ENCODE results near the gene TBCA.

DNA sequence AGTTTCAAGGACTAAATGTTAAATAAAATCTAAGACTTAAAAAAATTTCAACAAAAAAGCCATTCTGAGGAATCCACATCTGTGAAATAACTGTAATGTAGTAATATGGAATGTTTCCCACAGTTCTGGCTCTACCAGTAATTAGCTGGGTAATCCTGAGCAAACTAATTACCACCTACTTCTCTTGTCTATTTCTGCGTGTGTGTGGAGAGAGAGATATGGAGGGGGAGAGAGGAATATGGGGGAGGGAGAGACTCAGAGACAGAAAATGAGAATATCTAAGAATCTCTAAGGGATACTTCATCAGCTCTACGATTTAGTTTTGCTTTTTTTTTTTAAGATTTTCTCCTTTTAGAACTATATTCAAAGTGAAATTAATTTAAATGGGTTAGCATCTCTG lies 28.0 kb downstream of the TBCA start:
- TF ChIP-seq, protein P1, sequence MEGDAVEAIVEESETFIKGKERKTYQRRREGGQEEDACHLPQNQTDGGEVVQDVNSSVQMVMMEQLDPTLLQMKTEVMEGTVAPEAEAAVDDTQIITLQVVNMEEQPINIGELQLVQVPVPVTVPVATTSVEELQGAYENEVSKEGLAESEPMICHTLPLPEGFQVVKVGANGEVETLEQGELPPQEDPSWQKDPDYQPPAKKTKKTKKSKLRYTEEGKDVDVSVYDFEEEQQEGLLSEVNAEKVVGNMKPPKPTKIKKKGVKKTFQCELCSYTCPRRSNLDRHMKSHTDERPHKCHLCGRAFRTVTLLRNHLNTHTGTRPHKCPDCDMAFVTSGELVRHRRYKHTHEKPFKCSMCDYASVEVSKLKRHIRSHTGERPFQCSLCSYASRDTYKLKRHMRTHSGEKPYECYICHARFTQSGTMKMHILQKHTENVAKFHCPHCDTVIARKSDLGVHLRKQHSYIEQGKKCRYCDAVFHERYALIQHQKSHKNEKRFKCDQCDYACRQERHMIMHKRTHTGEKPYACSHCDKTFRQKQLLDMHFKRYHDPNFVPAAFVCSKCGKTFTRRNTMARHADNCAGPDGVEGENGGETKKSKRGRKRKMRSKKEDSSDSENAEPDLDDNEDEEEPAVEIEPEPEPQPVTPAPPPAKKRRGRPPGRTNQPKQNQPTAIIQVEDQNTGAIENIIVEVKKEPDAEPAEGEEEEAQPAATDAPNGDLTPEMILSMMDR (IDR thresholded peaks at IDR 0.05), result no peak
- TF ChIP-seq, protein P2, sequence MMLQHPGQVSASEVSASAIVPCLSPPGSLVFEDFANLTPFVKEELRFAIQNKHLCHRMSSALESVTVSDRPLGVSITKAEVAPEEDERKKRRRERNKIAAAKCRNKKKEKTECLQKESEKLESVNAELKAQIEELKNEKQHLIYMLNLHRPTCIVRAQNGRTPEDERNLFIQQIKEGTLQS (CRISPR knock-in tag; conservative IDR thresholded peaks at IDR 0.05), result no peak
- TF ChIP-seq NFATC4 (CRISPR knock-in tag; IDR thresholded peaks at IDR 0.05), result no peak

Data from WTC11 (cell line).